Measurements from ENCODE around the gene TRIAP1. TPM values are rescaled to one million over a fixed set of nuclear protein-coding genes. Genes with fewer than 3 reads are reported as not detected.

The TRIAP1 gene
- total RNA-seq, 1 experiment from 2014 or later = 23.9 TPM

DNA sequence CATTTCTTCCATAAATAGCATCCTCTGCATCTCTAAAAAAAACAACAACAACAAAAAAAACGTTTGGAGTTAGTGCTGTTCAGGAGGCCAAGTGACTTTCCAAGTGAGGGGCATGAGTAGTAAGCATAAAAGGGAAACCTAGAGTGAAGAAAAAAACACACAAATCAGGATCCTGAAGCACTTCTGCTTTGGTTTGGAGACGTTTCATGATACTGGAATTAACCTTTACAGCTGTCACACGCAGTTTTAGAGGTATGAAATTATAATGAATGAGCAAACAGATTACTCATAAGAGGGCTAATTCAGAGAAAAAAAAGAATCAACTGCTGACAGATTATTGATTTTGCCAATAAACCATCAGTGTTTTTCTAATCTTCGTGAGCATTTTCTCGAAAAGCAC, 19.6 kb upstream of the TRIAP1 start:
- Histone ChIP-seq H3K4me1 (ENCODE audit: control insufficient read depth, insufficient read depth, low read length) (peaks cover 20% of the 10 kb centered on the region; the same call in 1 of the 2 replicates), H3K9me3 (ENCODE audit: control insufficient read depth, insufficient read depth, low read depth, low read length) (no peaks in the 10 kb centered on the region), H3K27ac (ENCODE audit: low read length) (no peak overlapping the region), H3K27me3 (ENCODE audit: control insufficient read depth, insufficient read depth, low read length) (no peaks in the 10 kb centered on the region), H3K4me3 (ENCODE audit: low read depth in 2 of 2, low read length in 2 of 2) (no peak overlapping the region), H3K36me3 (ENCODE audit: control insufficient read depth, insufficient read depth, low read length) (peaks cover 51% of the 10 kb centered on the region)
- DNase-seq (ENCODE audit: low read depth, low spot score) (no peak), ATAC-seq (no peak)
- TF ChIP-seq POLR2AphosphoS5 (IDR thresholded peaks at IDR 0.05; ENCODE audit: low read depth, low read length) (no peak), TCF7L2 (IDR thresholded peaks at IDR 0.05; ENCODE audit: low read depth, low read length) (no peak), SIN3A (IDR thresholded peaks at IDR 0.05; ENCODE audit: borderline replicate concordance, insufficient read depth, low read depth, low read length) (no peak)
- TF ChIP-seq, protein P1, sequence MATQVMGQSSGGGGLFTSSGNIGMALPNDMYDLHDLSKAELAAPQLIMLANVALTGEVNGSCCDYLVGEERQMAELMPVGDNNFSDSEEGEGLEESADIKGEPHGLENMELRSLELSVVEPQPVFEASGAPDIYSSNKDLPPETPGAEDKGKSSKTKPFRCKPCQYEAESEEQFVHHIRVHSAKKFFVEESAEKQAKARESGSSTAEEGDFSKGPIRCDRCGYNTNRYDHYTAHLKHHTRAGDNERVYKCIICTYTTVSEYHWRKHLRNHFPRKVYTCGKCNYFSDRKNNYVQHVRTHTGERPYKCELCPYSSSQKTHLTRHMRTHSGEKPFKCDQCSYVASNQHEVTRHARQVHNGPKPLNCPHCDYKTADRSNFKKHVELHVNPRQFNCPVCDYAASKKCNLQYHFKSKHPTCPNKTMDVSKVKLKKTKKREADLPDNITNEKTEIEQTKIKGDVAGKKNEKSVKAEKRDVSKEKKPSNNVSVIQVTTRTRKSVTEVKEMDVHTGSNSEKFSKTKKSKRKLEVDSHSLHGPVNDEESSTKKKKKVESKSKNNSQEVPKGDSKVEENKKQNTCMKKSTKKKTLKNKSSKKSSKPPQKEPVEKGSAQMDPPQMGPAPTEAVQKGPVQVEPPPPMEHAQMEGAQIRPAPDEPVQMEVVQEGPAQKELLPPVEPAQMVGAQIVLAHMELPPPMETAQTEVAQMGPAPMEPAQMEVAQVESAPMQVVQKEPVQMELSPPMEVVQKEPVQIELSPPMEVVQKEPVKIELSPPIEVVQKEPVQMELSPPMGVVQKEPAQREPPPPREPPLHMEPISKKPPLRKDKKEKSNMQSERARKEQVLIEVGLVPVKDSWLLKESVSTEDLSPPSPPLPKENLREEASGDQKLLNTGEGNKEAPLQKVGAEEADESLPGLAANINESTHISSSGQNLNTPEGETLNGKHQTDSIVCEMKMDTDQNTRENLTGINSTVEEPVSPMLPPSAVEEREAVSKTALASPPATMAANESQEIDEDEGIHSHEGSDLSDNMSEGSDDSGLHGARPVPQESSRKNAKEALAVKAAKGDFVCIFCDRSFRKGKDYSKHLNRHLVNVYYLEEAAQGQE (IDR thresholded peaks at IDR 0.05; ENCODE audit: insufficient read depth in 1 of 2, low read depth in 2 of 2, low read length in 1 of 2) = no peak
- TF ChIP-seq, protein P2, sequence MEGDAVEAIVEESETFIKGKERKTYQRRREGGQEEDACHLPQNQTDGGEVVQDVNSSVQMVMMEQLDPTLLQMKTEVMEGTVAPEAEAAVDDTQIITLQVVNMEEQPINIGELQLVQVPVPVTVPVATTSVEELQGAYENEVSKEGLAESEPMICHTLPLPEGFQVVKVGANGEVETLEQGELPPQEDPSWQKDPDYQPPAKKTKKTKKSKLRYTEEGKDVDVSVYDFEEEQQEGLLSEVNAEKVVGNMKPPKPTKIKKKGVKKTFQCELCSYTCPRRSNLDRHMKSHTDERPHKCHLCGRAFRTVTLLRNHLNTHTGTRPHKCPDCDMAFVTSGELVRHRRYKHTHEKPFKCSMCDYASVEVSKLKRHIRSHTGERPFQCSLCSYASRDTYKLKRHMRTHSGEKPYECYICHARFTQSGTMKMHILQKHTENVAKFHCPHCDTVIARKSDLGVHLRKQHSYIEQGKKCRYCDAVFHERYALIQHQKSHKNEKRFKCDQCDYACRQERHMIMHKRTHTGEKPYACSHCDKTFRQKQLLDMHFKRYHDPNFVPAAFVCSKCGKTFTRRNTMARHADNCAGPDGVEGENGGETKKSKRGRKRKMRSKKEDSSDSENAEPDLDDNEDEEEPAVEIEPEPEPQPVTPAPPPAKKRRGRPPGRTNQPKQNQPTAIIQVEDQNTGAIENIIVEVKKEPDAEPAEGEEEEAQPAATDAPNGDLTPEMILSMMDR (IDR thresholded peaks at IDR 0.05) = no peak
- in situ Hi-C loops (cut with HindIII; ENCODE audit: low pct_unique_long_range_greater_than_20kb, low sequenced_read_pairs) (no loop called here), intact Hi-C loops (cut with micrococcal nuclease; ENCODE audit: unreplicated experiment) (no loop called here)
- BruUV-seq (replicated peaks) = no TSS peak
- ChIA-PET CTCF (no interaction called here), POLR2A (no interaction called here)

DNA sequence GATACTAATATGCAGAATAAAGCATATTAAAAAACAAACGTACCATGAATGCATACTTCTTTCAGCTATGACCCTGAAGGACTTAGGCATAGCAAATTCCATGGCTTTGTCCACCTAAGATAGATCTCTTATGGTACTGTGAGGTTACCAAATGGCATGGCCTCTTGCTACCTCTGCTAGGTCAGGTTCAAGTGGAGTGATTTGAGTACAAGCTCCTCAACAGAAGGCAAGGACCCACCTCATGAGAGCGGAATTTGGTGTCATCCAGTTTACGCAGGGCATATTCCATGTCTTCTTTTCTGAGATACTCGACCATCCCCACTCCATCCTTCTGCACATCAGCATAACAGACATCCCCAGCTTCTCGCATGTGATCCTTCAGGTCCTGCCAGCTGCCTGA, 17.5 kb upstream of the TRIAP1 start:
- peaks cover 58% of the 10 kb centered on the region for H3K36me3 ChIP-seq (ENCODE audit: control insufficient read depth, insufficient read depth, low read length)
- H3K27ac ChIP-seq (ENCODE audit: low read length) = no peak overlapping the region
- peaks cover 20% of the 10 kb centered on the region; the same call in 1 of the 2 replicates for H3K4me1 ChIP-seq (ENCODE audit: control insufficient read depth, insufficient read depth, low read length)
- in situ Hi-C loops (cut with HindIII; ENCODE audit: low pct_unique_long_range_greater_than_20kb, low sequenced_read_pairs) = no loop called here
- POLR2A ChIA-PET = no interaction called here
- intact Hi-C loops (cut with micrococcal nuclease; ENCODE audit: unreplicated experiment) = no loop called here
- TF ChIP-seq, protein P2 (IDR thresholded peaks at IDR 0.05) = no peak
- 0 out of 2 replicates have a peak, but pooled peaks have one; percentile 41 for TF ChIP-seq POLR2AphosphoS5 (IDR thresholded peaks at IDR 0.05; ENCODE audit: low read depth, low read length)
- ATAC-seq (no peak), DNase-seq (ENCODE audit: low read depth, low spot score) (no peak)
- CTCF ChIA-PET = no interaction called here
- H3K4me3 ChIP-seq (ENCODE audit: low read depth in 2 of 2, low read length in 2 of 2) = no peak overlapping the region
- H3K9me3 ChIP-seq (ENCODE audit: control insufficient read depth, insufficient read depth, low read depth, low read length) = no peaks in the 10 kb centered on the region
- no TSS peak for BruUV-seq (replicated peaks)
- H3K27me3 ChIP-seq (ENCODE audit: control insufficient read depth, insufficient read depth, low read length) = no peaks in the 10 kb centered on the region

Measured in Panc1 (cell line).